OCI-LY7 (cell line): ENCODE data around the gene IQCK. TPM values are rescaled to one million over a fixed set of nuclear protein-coding genes. Genes with fewer than 3 reads are reported as not detected.

Experiments used
- BruUV-seq: library from RNA; stranded (reverse); fragments of 400-500 nt; replicated peaks from 2 replicates; lab custom pipeline; 2021; lab: Mats Ljungman, UMichigan
- CTCF ChIA-PET: fragments of 300-600 bp; sonication (Branson Sonifier 250); formaldehyde crosslinking; loops from one replicate; lab custom pipeline; 2022; ENCODE audit warnings: antibody characterized with exemption; ENCODE audit not compliant: unreplicated experiment; lab: Charles Lee
- POLR2A ChIA-PET: fragments of 300-600 bp; sonication (Branson Sonifier 250); formaldehyde crosslinking; loops from one replicate; lab custom pipeline; 2022; ENCODE audit warnings: antibody characterized with exemption; lab: Charles Lee
- DNase-seq: peaks from one replicate; pipeline ENCODE4 v3.0.0-alpha.2; 2015; ENCODE audit warnings: low spot score
- H2AFZ ChIP-seq: fragments of 200-600 bp; sonication (generic), shearing (Covaris generic); 2 replicates; pipeline ENCODE4 v1.6.1; 2014; ENCODE audit warnings: mild to moderate bottlenecking, antibody characterized with exemption, low read length, moderate library complexity
- H3K27ac ChIP-seq: fragments of 200-600 bp; sonication (generic); 2 replicates; pipeline ENCODE4 v1.5.1; 2014; ENCODE audit warnings: mixed run types, low read depth, mild to moderate bottlenecking, moderate library complexity, low read length, inconsistent platforms; ENCODE audit not compliant: poor library complexity, severe bottlenecking
- H3K36me3 ChIP-seq: fragments of 200-600 bp; sonication (generic); 2 replicates; pipeline ENCODE4 v1.6.1; 2014; ENCODE audit warnings: mild to moderate bottlenecking, antibody characterized with exemption, low read length, moderate library complexity, mixed read lengths; ENCODE audit not compliant: insufficient read depth
- H3K4me1 ChIP-seq: fragments of 200-600 bp; sonication (generic); 2 replicates; pipeline ENCODE4 v1.5.1; 2014; ENCODE audit warnings: mild to moderate bottlenecking, low read length; ENCODE audit not compliant: insufficient read depth, poor library complexity, severe bottlenecking
- H3K4me2 ChIP-seq: fragments of 200-600 bp; sonication (generic); 2 replicates; pipeline ENCODE4 v1.6.1; 2014; ENCODE audit warnings: mild to moderate bottlenecking, low read length
- H3K4me3 ChIP-seq: fragments of 200-600 bp; sonication (generic); 2 replicates; pipeline ENCODE4 v1.5.1; 2014; ENCODE audit warnings: mild to moderate bottlenecking, low read depth, low read length; ENCODE audit not compliant: poor library complexity, severe bottlenecking
- H3K79me2 ChIP-seq: fragments of 200-600 bp; sonication (generic); 2 replicates; pipeline ENCODE4 v1.6.1; 2016; ENCODE audit warnings: low read depth, mild to moderate bottlenecking, low read length, moderate library complexity, mixed read lengths; ENCODE audit not compliant: insufficient read depth
- H3K9me2 ChIP-seq: fragments of 200-600 bp; sonication (generic); 2 replicates; pipeline ENCODE4 v1.6.1; 2016; ENCODE audit warnings: mild to moderate bottlenecking, low read length, mixed read lengths; ENCODE audit not compliant: insufficient read depth
- H3K9me3 ChIP-seq: fragments of 200-600 bp; sonication (generic); 2 replicates; pipeline ENCODE4 v1.6.1; 2014; ENCODE audit warnings: mild to moderate bottlenecking, mixed run types, low read length, mixed read lengths
- H4K20me1 ChIP-seq: fragments of 200-600 bp; sonication (generic); 2 replicates; pipeline ENCODE4 v1.6.1; 2014; ENCODE audit warnings: mild to moderate bottlenecking, antibody characterized with exemption, low read length, moderate library complexity, mixed read lengths; ENCODE audit not compliant: insufficient read depth
- EZH2phosphoT487 ChIP-seq: fragments of 200-600 bp; sonication (generic); IDR thresholded peaks from 2 replicates; pipeline ENCODE4 v1.6.1; 2018; ENCODE audit warnings: low read depth, borderline replicate concordance, mild to moderate bottlenecking, mixed run types, antibody characterized with exemption, low read length, moderate library complexity, mixed read lengths
- intact Hi-C: fragments of 100-400 bp; cut with micrococcal nuclease; formaldehyde crosslinking; loops from one replicate; pipeline ENCODE4 v1.10.0; 2022; ENCODE audit not compliant: unreplicated experiment
- total RNA-seq, 2 experiments: library from RNA; depleted of rRNA in 1 of 2; stranded (reverse); fragments of >200 nt in 1 of 2; shearing (Covaris generic) in 1 of 2; gene quantifications; 2 replicates each; pipeline ENCODE4 v1.2.3, GENCODE V29; 2014 to 2022
- TF ChIP-seq, protein P1 (sequence below): fragments of 200-600 bp; sonication (generic); conservative IDR thresholded peaks from 2 replicates; pipeline ENCODE4 v1.5.1; 2014; ENCODE audit warnings: mild to moderate bottlenecking, antibody characterized with exemption, low read length, moderate library complexity, mixed read lengths

Gene IQCK
- total RNA-seq, 2 experiments from 2014 or later, result 2.2 to 4.3 TPM

DNA sequence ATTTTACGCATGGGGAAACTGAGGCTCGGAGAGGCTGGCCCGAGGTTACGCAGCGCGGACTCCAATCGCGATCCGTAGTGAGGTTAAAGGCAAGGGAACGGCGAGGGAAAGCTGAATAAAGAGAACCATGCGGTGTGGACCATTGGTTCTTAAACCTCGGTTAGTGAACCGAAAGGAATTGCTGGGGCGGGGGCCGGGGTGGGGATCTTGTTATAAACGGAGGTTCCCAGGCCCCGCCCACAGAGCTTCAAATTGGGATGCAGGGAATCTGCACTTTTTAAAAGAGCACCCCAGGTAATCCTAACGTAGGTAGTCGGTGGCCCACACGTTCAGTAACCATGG is 524 bp downstream of the IQCK start:
- no TSS peak for BruUV-seq
- Histone ChIP-seq H3K4me2 (peak overlapping the region; percentile 75), H3K9me2 (no peaks in the 10 kb centered on the region), H4K20me1 (peaks cover 5% of the 10 kb centered on the region), H2AFZ (peak overlapping the region; percentile 67), H3K79me2 (peaks cover 37% of the 10 kb centered on the region), H3K27ac (no peak overlapping the region), H3K36me3 (peaks cover 15% of the 10 kb centered on the region), H3K4me3 (peak overlapping the region; percentile 88), H3K9me3 (no peaks in the 10 kb centered on the region), H3K4me1 (peaks cover 19% of the 10 kb centered on the region)
- peak; percentile 8 for DNase-seq
- intact Hi-C loops, result loop anchor here (5.0 kb wide), 1 partner anchor 161 kb away; the partner anchor contains the start of gene VPS35L
- POLR2A ChIA-PET, result interaction anchor here (1.0 kb wide), 1 partner anchor 21 kb away, joined by 3 read pairs; no protein-coding TSS in a partner anchor
- no peak for TF ChIP-seq EZH2phosphoT487
- TF ChIP-seq, protein P1, sequence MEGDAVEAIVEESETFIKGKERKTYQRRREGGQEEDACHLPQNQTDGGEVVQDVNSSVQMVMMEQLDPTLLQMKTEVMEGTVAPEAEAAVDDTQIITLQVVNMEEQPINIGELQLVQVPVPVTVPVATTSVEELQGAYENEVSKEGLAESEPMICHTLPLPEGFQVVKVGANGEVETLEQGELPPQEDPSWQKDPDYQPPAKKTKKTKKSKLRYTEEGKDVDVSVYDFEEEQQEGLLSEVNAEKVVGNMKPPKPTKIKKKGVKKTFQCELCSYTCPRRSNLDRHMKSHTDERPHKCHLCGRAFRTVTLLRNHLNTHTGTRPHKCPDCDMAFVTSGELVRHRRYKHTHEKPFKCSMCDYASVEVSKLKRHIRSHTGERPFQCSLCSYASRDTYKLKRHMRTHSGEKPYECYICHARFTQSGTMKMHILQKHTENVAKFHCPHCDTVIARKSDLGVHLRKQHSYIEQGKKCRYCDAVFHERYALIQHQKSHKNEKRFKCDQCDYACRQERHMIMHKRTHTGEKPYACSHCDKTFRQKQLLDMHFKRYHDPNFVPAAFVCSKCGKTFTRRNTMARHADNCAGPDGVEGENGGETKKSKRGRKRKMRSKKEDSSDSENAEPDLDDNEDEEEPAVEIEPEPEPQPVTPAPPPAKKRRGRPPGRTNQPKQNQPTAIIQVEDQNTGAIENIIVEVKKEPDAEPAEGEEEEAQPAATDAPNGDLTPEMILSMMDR, result no peak
- CTCF ChIA-PET, result no interaction called here

DNA sequence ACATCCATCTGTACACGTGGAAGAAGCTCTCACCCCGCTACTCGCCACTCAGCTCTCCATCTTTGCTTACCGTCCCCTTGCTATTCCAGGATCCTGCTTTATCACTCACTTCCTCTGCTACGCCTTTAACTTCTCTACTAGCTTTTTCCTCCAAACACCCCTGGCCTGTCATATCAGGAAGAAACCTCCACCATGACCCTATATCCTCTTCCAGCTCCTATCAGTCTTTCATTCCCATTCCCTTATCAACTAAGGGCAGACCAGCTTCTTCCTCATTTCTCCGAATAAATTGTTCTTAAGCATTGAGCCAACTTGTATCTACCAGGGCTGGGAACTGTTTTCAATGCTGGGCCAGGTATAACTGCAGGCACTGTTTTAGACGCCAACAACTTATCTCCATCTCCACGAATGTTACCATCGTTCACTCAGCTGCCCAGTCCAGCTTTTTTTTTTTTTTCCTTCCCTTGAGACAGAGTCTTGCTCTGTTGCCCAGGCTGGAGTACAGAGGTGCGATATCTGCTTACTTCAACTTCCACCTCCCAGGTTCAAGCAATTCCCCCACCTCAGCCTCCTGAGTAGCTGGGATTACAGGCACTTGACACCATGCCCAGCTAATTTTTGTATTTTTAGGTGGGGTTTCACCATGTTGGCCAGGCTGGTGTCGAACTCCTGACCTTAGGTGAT is 4.3 kb downstream of the IQCK start:
- ChIA-PET POLR2A (interaction anchor here (1.0 kb wide), 1 partner anchor 33 kb away, joined by 3 read pairs; no protein-coding TSS in a partner anchor), CTCF (no interaction called here)
- no peak overlapping the region for H3K4me2 ChIP-seq
- no peak overlapping the region for H3K4me3 ChIP-seq
- no peaks in the 10 kb centered on the region for H4K20me1 ChIP-seq
- TF ChIP-seq, protein P1, result no peak
- TF ChIP-seq EZH2phosphoT487, result no peak
- DNase-seq, result no peak
- H3K27ac ChIP-seq, result no peak overlapping the region
- H2AFZ ChIP-seq, result no peak overlapping the region
- H3K4me1 ChIP-seq, result peaks cover 7% of the 10 kb centered on the region
- intact Hi-C loops, result no loop called here
- H3K9me3 ChIP-seq, result no peaks in the 10 kb centered on the region
- H3K79me2 ChIP-seq, result peaks cover 6% of the 10 kb centered on the region
- H3K36me3 ChIP-seq, result no peaks in the 10 kb centered on the region
- no TSS peak for BruUV-seq
- no peaks in the 10 kb centered on the region for H3K9me2 ChIP-seq

DNA sequence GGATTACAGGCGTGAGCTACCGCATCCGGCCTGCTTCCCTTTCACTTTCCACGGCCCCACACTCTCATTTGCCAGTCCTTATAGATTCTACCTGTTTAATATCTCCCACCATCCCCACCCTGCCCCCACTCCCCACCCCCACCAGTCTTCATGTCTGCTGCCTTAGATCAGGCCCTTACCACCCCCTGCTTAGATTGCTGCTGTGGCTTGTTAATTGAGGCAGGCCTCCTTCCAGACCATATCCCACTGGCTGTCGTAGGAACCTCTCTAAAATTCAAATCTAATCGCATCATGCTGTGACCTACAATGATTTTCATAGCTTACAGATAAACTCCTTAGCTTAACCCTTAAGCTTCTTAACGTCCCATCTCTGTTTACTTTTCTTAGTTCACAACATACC is 4.9 kb downstream of the IQCK start:
- H3K9me3 ChIP-seq, result no peaks in the 10 kb centered on the region
- H4K20me1 ChIP-seq, result no peaks in the 10 kb centered on the region
- POLR2A ChIA-PET, result interaction anchor here (1.0 kb wide), 1 partner anchor 34 kb away, joined by 3 read pairs; no protein-coding TSS in a partner anchor
- H3K4me3 ChIP-seq, result no peak overlapping the region
- CTCF ChIA-PET, result no interaction called here
- H3K79me2 ChIP-seq, result no peaks in the 10 kb centered on the region
- no peak overlapping the region for H3K27ac ChIP-seq
- no peak overlapping the region for H3K4me2 ChIP-seq
- BruUV-seq, result no TSS peak
- H3K36me3 ChIP-seq, result no peaks in the 10 kb centered on the region
- intact Hi-C loops, result no loop called here
- no peaks in the 10 kb centered on the region for H3K9me2 ChIP-seq
- no peak for DNase-seq
- peaks cover 7% of the 10 kb centered on the region for H3K4me1 ChIP-seq
- H2AFZ ChIP-seq, result no peak overlapping the region
- TF ChIP-seq, protein P1, result no peak
- no peak for TF ChIP-seq EZH2phosphoT487
